T-helper 1 cell (primary cell): ENCODE measurements around the gene OR2T6.
"Not testable (repeated sequence)": the region's sequence is repeated elsewhere in the genome, so short reads cannot be mapped to it uniquely, and the experiment has no call there.

ENCODE experiments used
- DNase-seq, 5 donors: peaks; one replicate each; pipeline ENCODE4 v3.0.0-alpha.2; 2012 to 2020
- total RNA-seq, 4 donors: gene quantifications; one replicate each; lab custom pipeline; 2026; lab: John Stamatoyannopoulos, UW

Gene OR2T6, protein sequence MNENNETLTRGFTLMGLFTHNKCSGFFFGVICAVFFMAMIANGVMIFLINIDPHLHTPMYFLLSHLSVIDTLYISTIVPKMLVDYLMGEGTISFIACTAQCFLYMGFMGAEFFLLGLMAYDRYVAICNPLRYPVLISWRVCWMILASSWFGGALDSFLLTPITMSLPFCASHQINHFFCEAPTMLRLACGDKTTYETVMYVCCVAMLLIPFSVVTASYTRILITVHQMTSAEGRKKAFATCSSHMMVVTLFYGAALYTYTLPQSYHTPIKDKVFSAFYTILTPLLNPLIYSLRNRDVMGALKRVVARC
- 0 reads per million in 4 donors for total RNA-seq

- DNase-seq = no peak
Measured at GRCh38 chr1:248375446-248375845, at the start of gene OR2T6. TSS of gene OR2T6 (plus strand) at chr1:248375746. CDS start at chr1:248387609, 11,863 bp downstream.

GRCh38 chr1:248343451-248343850 lies 32.1 kb upstream of the OR2T6 start:
- no peak for DNase-seq

DNA sequence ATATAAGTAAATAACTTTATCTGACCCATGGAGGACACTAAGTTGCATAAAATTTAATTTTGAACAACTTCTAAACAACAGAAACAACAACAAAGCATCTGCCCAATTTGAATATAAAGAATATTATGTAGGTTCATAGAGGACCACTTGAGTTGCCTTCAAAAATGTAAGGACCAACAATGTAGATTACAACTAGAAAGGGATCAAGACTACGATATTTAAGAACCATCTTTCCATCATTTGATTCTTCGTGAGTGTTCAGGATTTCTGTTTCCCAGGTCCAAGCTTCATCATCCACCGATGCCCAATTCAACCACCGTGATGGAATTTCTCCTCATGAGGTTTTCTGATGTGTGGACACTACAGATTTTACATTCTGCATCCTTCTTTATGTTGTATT lies 27.1 kb upstream of the OR2T6 start, which contains the start of gene OR14C36:
OR14C36 (plus strand) TSS at position 301 of the 400 bp plus-strand sequence; CDS start at position 301, 0 bp downstream.
- DNase-seq = no peak

DNA sequence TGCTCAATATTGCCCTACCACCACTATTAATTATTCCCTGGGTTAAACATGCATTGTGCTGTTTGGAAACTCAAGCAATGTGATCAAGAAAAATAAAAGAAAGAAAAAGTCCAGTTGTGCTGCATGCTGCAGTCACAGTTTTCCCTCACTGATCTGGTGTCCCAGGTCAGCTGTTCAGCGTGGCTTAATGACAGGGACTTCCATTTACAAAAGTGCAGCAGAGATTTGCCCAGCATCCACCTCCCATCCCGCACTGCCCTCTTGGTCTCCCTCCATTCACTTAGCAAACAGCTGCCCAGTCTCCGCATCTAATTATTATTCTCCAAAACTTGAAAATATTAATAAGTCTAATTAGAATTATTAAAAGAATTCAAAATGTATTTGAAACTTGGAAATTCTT lies 16.1 kb upstream of the OR2T6 start:
- no peak for DNase-seq

- DNase-seq = no peak
Measured at GRCh38 chr1:248361121-248361715, 14.3 kb upstream of the OR2T6 start, which contains the start of gene OR2T4. TSS of gene OR2T4 (plus strand) at chr1:248361665. CDS start at chr1:248361665, 0 bp downstream.

DNA sequence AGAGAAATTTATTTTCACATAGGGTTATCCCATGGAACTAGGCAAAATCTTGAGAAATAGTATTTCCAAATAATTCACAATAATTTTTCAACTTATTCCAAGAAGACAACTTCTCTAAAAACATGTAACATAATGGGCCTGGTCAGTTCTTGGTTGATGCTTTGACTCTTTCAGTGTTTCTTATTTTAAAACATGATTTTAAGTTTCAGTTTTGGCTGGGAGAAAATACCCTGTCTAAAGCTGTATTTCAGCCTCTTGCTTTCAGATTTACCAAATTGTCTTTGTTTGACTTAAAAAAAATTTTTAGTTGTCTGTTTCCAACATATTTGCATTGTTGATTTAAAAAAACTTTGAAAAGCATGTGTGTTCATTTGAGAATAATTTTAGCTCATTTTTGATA lies 8.9 kb upstream of the OR2T6 start:
- no peak for DNase-seq

- DNase-seq = no peak
Measured at GRCh38 chr1:248372394-248372793, 3.2 kb upstream of the OR2T6 start.

DNA sequence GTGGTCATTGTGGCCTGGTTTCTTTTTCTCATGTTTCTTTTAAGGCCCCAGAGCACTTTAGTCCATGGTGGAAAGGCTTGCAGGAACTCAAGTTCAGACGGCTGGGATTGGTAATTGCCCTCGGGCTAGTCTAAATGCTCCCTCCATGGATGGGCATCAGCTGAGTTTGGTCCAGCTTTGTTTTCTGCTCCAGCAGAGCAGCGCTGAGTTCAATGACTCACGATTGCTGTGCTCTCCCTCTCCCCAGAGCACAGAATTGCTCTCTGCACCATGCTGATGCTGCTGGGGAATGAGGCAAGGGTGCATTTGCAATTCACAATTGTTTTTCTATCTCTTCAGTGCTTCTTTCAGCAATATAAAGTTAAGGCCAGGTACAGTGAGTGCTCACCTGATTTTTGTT lies 1.8 kb upstream of the OR2T6 start:
- DNase-seq = no peak

GRCh38 chr1:248376916-248377315 lies 1.4 kb downstream of the OR2T6 start:
- DNase-seq = no peak

- DNase-seq = no peak
Measured at GRCh38 chr1:248380854-248381253, 5.3 kb downstream of the OR2T6 start.

GRCh38 chr1:248388426-248388825 lies 12.9 kb downstream of the OR2T6 start:
- DNase-seq = no peak

DNA sequence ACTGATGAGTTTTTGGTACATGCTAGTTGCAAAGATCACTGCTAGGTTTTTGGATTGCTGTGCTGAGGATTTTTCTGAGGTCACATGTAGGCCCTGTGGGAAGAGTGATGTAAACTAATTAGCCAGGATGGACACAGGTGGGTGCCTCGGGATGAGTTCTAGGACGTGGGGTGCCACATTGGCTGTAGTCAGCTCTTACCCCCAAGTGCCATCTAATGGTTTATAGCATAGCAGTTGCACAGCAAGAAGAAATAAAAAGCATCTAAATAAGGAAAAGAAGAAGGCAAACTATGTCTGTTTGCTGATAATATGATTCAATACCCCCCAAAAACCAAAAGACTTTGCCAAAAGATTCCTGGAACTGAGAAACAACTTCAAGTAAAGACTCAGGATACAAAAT lies 17.5 kb downstream of the OR2T6 start:
- DNase-seq = no peak

- no peak for DNase-seq
Measured at GRCh38 chr1:248402748-248403147, 27.2 kb downstream of the OR2T6 start, which contains the start of gene OR2T1. TSS of gene OR2T1 (plus strand) at chr1:248403048. CDS start at chr1:248406148, 3,100 bp downstream.

DNA sequence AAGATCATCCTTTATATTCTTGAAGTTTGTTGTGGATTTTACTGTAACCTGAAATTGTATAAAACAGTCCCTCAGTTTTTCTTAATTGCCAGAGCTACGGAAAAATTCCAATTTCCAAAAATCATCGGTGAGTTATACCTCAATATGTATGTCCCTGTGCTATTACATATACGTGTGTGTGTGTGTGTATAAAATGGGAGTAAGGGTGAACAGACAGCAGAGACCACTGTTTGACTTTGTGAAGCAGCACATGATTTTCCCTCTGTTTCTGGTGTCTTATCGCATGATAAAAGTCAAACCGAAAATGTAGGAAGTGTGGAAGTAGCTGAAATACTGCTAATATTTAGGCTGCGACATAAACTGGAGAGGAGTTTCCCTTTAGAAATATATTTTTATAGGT lies 28.5 kb downstream of the OR2T6 start:
- peak in 1 of 5 donors; percentile 52 for DNase-seq

- no peak for DNase-seq
Measured at GRCh38 chr1:248406721-248407692, 31.5 kb downstream of the OR2T6 start.

DNA sequence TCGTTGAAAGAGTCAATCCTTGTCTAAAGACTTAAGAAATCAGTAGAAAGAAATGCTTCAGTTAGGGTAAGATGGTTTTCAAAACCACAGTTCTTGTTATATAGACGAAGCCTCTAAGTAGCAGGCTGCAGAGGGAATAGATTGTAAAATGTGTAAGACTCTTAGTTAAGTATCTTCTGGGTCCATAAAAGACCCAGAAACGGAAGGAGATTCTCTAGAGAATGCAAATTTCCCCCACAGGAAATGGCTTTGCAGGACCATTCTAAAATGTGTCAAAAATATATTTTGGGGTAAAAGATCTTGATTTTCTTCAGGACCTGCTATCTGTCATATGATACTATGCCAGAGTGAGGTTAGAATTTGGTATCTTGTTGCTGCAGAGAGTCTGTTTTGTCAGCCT lies 40.7 kb downstream of the OR2T6 start:
- DNase-seq = no peak

GRCh38 chr1:248417854-248418253 lies 42.3 kb downstream of the OR2T6 start:
- no peak for DNase-seq

GRCh38 chr1:248421384-248421783 lies 45.8 kb downstream of the OR2T6 start:
- no peak for DNase-seq

GRCh38 chr1:248427526-248428191 lies 52.1 kb downstream of the OR2T6 start:
- DNase-seq = not testable (repeated sequence)

DNA sequence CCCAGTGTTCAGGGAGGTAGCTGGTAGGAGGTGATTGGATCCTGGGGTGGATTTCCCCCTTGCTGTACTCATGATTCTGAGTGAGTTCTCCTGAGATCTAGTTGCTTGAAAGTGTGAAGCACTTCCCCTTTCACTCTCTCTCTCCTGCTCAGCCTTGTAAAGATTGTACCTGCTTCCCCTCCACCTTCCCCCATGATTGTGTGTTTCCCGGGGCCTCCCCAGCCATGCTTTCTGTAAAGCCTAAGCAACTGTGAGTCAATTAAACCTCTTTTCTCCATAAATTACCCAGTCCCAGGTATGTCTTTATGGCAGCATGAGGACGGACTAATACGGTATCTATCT lies 52.6 kb downstream of the OR2T6 start:
- not testable (repeated sequence) for DNase-seq

DNA sequence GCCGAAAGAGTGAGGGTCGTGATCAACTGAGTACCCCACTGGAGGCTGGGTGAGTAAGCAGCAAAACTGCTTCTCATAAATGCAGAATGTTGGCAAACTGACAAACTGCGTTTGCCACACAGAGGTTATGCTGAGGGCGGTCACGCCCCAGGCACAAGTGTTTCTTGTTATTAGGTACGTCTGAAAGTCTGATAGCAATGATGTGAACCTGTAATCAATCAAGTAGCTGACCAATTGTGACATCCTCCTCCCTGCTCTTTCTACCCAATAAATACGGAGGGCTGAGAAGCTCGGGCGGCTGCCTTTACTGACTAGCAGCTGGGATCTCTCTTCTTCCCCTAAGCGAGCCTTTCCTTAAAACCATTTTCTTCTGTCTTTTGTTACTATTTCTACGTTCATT lies 56.1 kb downstream of the OR2T6 start:
- DNase-seq = not testable (repeated sequence)

DNA sequence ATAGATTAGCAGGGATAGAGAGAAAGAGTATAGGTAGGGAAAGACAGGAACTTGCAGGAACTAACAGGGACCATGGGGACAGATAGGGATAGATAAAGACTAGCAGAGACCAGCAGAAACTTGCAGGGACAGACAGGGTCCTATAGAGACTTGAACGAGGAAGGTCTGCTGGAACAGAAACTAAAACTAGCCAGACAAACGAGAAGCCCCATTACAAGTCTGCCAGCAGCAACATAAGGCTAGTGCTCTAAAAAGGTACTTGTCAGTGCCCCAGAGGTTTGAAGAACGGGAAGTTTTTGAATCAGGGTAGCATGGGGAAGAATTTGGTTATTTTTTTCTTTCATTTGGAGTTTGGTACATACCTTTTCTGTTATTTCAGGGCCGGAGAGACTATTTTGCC lies 56.7 kb downstream of the OR2T6 start:
- DNase-seq = not testable (repeated sequence)
